Measurements from ENCODE around the gene CMBL. TPM values are rescaled to one million over a fixed set of nuclear protein-coding genes. Genes with fewer than 3 reads are reported as not detected.
A peak's percentile ranks its signal among the peaks of the same experiment; 100 is the strongest.
"Not testable (repeated sequence)": the region's sequence is repeated elsewhere in the genome, so short reads cannot be mapped to it uniquely, and the experiment has no call there.

The CMBL gene
- total RNA-seq, 2 donors from 2014 or later: 0.36 TPM; not detected in 1

DNA sequence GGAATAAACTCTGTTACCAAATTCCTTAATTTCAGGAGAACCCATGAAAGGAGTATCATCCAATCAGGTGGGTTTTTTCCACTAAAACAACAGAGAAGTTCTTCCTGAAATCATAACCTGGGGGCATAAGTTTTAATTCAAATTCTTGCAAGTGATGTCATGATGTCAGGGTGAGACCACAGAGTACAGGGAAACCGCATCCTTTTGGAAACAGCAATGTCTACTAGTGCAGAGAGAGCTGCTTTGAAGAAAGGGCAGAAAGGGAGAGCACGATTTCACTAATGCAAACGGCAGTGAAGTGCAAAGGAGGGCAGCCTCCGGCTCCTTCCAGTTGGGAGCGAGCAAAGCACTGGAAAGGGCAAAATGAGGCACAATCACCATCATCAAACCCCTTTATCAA lies 20.6 kb upstream of the CMBL start:
- ATAC-seq (no peak), DNase-seq (ENCODE audit: low spot score) (no peak)
- peaks cover 19 to 20% of the 10 kb centered on the region in 2 donors for H3K27me3 Mint-ChIP-seq
- peaks cover 2 to 3% of the 10 kb centered on the region in 2 donors for H3K4me1 Mint-ChIP-seq (ENCODE audit: low read depth in 2 of 2)
- no peak overlapping the region for H3K4me3 Mint-ChIP-seq
- no peaks in the 10 kb centered on the region for H3K36me3 Mint-ChIP-seq
- H3K9me3 Mint-ChIP-seq: no peaks in the 10 kb centered on the region
- no peak overlapping the region for H3K27ac Mint-ChIP-seq

- no peaks in the 10 kb centered on the region for H3K36me3 Mint-ChIP-seq
- no peaks in the 10 kb centered on the region for H3K9me3 Mint-ChIP-seq
These were observed 17.0 kb upstream of the CMBL start for GRCh38 chr5:10324518-10325370.

DNA sequence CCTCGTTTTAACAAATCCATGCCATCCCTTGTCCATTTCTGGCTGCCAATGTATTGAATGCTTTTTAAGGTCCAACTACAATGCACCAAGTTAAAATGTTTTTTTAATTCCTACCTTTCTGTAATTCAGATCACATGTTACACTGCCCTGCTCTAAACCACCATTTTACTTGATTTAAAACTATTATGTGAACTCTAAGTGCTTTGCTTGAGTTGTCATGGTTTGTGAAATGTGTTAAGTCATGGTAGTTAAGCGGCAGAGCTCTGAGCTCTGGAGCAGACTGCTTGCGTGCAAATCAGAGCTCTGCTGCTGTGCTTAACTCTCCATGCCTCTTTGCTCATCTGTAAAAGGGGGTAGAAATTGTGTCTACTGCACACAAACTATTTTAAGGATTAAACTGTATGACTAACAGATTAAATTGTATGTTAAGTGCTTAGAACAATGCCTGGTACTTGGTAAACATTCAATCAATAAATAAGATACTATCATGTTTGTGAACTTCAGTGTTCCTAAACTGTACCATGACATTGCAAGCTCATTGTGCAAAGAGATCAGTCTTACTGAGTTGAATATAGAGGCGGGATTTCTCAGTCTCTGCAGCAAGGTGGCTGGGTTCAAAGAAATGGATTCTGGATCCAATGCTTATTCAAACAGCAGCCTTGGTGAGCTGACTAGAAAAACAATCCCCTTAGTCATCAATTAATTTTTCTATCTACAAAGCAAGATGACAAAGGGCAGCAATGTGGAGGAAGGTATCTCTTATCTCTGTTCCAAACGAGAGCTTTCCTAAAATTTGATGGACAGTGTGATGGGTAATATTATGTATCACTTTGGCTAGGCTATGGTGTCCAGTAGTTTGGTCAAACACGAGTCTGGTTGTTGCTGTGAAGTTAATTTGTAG lies 16.1 kb upstream of the CMBL start:
- Mint-ChIP-seq H3K4me1 (ENCODE audit: low read depth in 2 of 2) (no peaks in the 10 kb centered on the region), H3K36me3 (no peaks in the 10 kb centered on the region), H3K27me3 (peaks cover 0 to under 1% of the 10 kb centered on the region in 2 donors), H3K9me3 (no peaks in the 10 kb centered on the region), H3K4me3 (no peak overlapping the region), H3K27ac (no peak overlapping the region)
- DNase-seq (ENCODE audit: low spot score) (no peak), ATAC-seq (no peak)

More at GRCh38 chr5:10324518-10325370, 17.0 kb upstream of the CMBL start:
- Mint-ChIP-seq H3K4me3 (no peak overlapping the region), H3K27ac (no peak overlapping the region), H3K27me3 (peaks cover 0 to 3% of the 10 kb centered on the region in 2 donors), H3K4me1 (ENCODE audit: low read depth in 2 of 2) (no peaks in the 10 kb centered on the region)
- ATAC-seq (no peak), DNase-seq (ENCODE audit: low spot score) (no peak)

DNA sequence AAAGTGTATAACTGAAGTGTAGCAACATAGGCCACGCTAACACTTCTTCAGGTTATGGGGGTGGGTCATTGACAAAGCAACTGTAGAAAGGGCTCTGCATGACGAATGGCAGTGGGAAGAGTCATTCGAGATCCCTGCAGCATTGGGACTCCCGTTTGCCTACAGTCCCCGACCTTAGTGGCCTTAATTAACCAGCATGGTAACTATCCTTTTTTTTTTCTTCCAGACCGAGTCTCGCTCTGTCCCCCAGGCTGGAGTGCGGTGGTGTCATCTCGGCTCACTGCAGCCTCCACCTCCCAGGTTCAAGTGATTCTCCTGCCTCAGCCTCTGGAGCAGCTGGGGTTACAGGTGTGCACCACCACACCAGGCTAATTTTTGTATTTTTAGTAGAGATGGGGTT lies 14.2 kb upstream of the CMBL start:
- no peak for ATAC-seq
- peaks cover 0 to 6% of the 10 kb centered on the region in 2 donors for H3K27me3 Mint-ChIP-seq
- no peak overlapping the region for H3K4me3 Mint-ChIP-seq
- DNase-seq (ENCODE audit: low spot score): no peak
- H3K4me1 Mint-ChIP-seq (ENCODE audit: low read depth in 2 of 2): no peaks in the 10 kb centered on the region
- H3K9me3 Mint-ChIP-seq: no peaks in the 10 kb centered on the region
- no peak overlapping the region for H3K27ac Mint-ChIP-seq
- H3K36me3 Mint-ChIP-seq: no peaks in the 10 kb centered on the region

DNA sequence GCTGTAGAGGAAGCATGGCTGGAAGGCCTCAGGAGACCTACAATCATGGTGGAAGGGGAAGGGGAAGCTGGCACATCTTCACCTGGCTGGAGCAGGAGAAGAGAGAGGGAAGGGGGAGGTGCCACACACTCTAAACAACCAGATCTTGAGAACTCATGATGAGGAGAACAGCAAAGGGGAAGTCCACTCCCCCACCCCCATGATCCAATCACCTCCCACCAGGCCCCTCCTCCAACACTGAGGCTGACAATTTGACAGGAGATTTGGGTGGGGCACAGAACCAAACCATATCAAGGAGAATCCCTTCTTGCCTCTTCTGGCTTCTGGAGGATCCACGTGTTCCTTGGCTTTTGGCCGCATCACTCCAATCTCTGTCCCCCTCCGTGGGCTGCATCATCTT lies 13.1 kb upstream of the CMBL start:
- H3K4me3 Mint-ChIP-seq: no peak overlapping the region
- H3K4me1 Mint-ChIP-seq (ENCODE audit: low read depth in 2 of 2): no peaks in the 10 kb centered on the region
- H3K27ac Mint-ChIP-seq: no peak overlapping the region
- no peaks in the 10 kb centered on the region for H3K36me3 Mint-ChIP-seq
- no peaks in the 10 kb centered on the region for H3K9me3 Mint-ChIP-seq
- DNase-seq (ENCODE audit: low spot score) (no peak), ATAC-seq (no peak)
- H3K27me3 Mint-ChIP-seq: peaks cover 0 to 6% of the 10 kb centered on the region in 2 donors

DNA sequence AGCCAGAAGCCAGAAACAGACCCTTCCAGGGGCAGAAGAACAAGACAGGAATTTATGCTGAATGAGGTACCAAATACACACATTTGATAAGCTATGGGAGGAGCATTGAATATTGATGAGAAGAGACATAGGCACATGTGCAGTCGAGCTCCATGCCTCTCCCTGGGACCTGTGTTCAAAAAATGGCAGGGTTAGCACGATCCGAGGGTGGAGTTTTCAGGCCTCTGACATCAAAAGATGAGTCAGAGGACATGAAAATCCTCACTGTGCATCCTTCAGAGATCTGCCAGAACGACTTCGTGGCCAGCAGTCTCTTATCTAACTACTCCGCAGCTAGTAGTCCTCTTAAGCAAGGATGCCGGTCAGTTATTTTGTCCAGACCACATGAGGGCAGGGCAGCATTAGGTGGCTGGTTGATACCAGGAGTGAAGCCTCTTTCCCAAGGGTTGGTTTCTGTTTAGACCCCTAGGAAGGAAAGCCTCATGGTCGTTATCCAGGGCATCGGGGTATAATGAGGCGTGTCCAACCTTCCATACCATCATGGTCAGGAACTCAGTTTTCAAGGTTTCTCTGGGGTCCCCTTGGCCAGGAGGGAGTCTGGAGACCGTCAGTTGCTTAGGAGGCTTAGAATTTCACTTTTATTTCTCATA lies 11.6 kb upstream of the CMBL start:
- DNase-seq (ENCODE audit: low spot score): no peak
- no peak overlapping the region for H3K4me3 Mint-ChIP-seq
- ATAC-seq: no peak
- no peaks in the 10 kb centered on the region for H3K9me3 Mint-ChIP-seq
- H3K4me1 Mint-ChIP-seq (ENCODE audit: low read depth in 2 of 2): no peaks in the 10 kb centered on the region
- no peak overlapping the region for H3K27ac Mint-ChIP-seq
- H3K36me3 Mint-ChIP-seq: no peaks in the 10 kb centered on the region
- H3K27me3 Mint-ChIP-seq: peaks cover 0 to 6% of the 10 kb centered on the region in 2 donors

DNA sequence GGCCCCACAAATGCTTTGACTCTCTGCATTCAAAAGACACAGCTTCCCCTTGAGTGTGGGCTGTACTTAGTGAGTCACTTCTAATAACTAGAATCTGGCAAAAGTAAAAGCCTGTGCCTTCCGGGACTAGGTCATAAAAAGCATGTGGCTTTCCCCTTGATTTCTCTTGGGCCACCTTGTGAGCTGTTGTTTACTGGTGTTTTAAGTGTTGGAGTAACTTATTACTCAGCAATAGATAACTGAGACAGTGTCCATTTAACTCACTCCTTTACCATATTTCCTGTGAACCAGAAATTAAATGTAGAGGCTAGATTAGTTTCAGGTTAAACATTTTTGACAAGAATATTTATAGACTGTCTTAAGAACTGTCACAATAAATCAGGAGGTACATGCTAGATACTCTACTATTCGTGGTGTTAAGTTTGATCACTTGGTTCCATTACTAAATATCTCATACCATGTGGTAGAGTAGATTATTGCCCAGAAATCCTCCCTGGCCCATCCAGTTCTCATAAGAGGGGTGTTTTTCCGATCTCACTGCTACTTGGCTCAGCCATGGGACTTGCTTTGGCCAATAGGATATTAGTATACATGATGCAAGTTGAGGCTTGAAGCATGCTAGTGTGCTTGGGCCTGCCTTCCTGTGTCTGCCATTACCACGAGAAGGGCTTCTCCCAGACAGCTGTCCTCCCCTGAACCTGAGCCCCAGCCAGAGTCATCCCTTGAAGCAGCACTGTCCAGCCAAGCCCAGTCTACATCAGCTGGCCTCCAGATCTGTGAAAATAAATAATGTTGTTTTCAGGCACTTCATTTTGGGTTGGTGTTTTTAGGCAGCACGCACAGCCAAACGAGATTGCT lies 10.4 kb upstream of the CMBL start:
- Mint-ChIP-seq H3K36me3 (no peaks in the 10 kb centered on the region), H3K4me1 (ENCODE audit: low read depth in 2 of 2) (no peaks in the 10 kb centered on the region), H3K27ac (no peak overlapping the region), H3K9me3 (no peaks in the 10 kb centered on the region), H3K27me3 (peaks cover 0 to 6% of the 10 kb centered on the region in 2 donors), H3K4me3 (peak overlapping the region; percentile 10)
- DNase-seq (ENCODE audit: low spot score) (no peak), ATAC-seq (peak in 1 of 2 donors; percentile 86)

- Mint-ChIP-seq H3K27ac (no peak overlapping the region), H3K27me3 (peaks cover 4 to 8% of the 10 kb centered on the region in 2 donors), H3K4me3 (no peak overlapping the region), H3K9me3 (no peaks in the 10 kb centered on the region), H3K36me3 (no peaks in the 10 kb centered on the region), H3K4me1 (ENCODE audit: low read depth in 2 of 2) (peaks cover 1 to 2% of the 10 kb centered on the region in 2 donors)
- DNase-seq (ENCODE audit: low spot score) (no peak), ATAC-seq (no peak)
These were observed 8.3 kb upstream of the CMBL start for GRCh38 chr5:10315824-10316509.

DNA sequence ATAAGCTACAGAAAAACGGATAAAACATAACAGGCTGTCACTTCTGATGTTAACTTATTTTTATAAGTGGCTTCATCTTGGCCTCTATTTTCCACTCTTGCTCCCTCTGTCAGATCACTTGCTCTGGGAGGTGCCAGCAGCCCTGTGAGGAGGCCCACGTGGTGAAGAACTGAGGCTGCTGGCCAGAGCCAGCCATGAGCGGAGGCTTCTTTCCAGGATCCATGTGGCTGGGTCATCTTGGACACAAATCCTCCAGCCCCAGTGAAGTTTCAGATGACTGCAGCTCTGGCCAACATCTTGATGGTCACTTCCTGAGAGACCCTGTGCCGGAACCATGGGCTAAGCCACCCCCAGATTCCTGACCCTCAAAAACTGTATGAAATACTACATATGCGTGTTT lies 7.5 kb upstream of the CMBL start:
- no peak for ATAC-seq
- Mint-ChIP-seq H3K9me3 (no peaks in the 10 kb centered on the region), H3K4me3 (no peak overlapping the region)

DNA sequence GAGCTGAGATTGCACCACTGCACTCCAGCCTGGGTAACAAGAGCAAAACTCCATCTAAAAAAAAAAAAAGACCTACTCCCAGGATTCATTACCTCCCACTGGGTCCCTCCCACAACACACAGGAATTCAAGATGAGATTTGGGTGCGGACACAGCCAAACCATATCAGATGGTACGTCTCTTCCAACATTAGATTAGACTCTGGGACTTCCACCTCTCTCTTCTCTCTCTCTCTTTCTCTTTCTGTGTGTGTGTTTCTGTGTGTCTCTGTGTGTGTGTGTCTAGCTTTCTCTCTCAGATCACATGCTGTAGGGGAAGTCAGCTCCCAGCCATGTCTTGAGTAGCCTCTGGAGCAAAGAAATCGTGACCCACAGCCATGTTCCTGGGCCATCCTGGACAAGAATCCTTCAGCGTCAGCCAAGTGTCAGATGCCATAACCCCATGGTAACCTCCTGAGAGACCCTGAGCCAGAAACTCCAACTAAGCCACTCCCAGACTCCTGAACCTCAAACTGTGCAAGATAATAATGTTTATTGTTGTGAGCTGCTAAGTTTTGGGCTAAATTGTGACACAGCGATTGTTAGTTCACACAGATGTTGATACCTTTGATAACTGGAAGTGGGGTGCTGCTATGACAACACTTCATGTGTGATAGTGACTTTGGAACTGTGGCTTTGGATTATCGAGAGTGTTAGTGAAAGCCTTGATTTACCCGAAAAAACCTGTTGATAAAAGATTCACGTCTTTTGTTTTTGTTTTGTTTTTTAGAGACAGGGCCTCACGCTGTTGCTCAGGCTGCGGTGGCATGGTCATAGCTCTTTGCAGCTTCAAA lies 4.1 kb upstream of the CMBL start:
- Mint-ChIP-seq H3K4me1 (ENCODE audit: low read depth in 2 of 2) (peaks cover 9 to 13% of the 10 kb centered on the region in 2 donors), H3K36me3 (no peaks in the 10 kb centered on the region), H3K27me3 (peaks cover 17 to 19% of the 10 kb centered on the region in 2 donors), H3K27ac (no peak overlapping the region), H3K4me3 (no peak overlapping the region), H3K9me3 (no peaks in the 10 kb centered on the region)
- DNase-seq (ENCODE audit: low spot score) (no peak), ATAC-seq (no peak)

More for the DNA sequence above, 7.5 kb upstream of the CMBL start:
- Mint-ChIP-seq H3K4me1 (ENCODE audit: low read depth in 2 of 2) (peaks cover 3 to 7% of the 10 kb centered on the region in 2 donors), H3K27me3 (peaks cover 6 to 12% of the 10 kb centered on the region in 2 donors), H3K36me3 (no peaks in the 10 kb centered on the region), H3K27ac (no peak overlapping the region)
- no peak for DNase-seq (ENCODE audit: low spot score)

GRCh38 chr5:10310835-10311570 lies 3.3 kb upstream of the CMBL start:
- not testable (repeated sequence) for H3K36me3 Mint-ChIP-seq; DNase-seq (ENCODE audit: low spot score); H3K9me3 Mint-ChIP-seq; H3K27ac Mint-ChIP-seq
- Mint-ChIP-seq H3K4me3 (peak overlapping the region; percentile 14), H3K27me3 (peaks cover 23 to 27% of the 10 kb centered on the region in 2 donors), H3K4me1 (ENCODE audit: low read depth in 2 of 2) (peaks cover 9 to 13% of the 10 kb centered on the region in 2 donors)
- peak in 1 of 2 donors; percentile 76 for ATAC-seq

Measured in natural killer cell treated with Interleukin-12 subunit alpha and Interleukin-12 subunit beta and Interleukin-15 and Interleukin-18, amount 100 ng/mL, for 72 hours (primary cell).